Astrocyte (in vitro differentiated cells and primary cell): ENCODE data around the gene FAF1. TPM values are rescaled to one million over a fixed set of nuclear protein-coding genes. Genes with fewer than 3 reads are reported as not detected.

Source experiments
- DNase-seq: peaks from one replicate; pipeline ENCODE4 v3.0.0-alpha.2; 2010; ENCODE audit warnings: low read depth
- FAIRE-seq: peaks from 2 replicates; lab custom pipeline; 2011; peaks lifted over from hg19 to GRCh38; lab: Jason Lieb, UNC
- H2AFZ ChIP-seq: 2 replicates; pipeline ENCODE4 v1.6.0; 2012; ENCODE audit warnings: low read depth, low read length, inconsistent platforms
- H3K27ac ChIP-seq: 2 replicates; pipeline ENCODE4 v1.5.1; 2011; ENCODE audit warnings: low read depth, low read length, inconsistent platforms
- H3K27me3 ChIP-seq: 2 replicates; pipeline ENCODE4 v1.6.0; 2011; ENCODE audit warnings: low read length, inconsistent platforms; ENCODE audit not compliant: insufficient read depth
- H3K36me3 ChIP-seq: 2 replicates; pipeline ENCODE4 v1.5.1; 2011; ENCODE audit warnings: low read length, inconsistent platforms; ENCODE audit not compliant: insufficient read depth
- H3K4me1 ChIP-seq: 2 replicates; pipeline ENCODE4 v1.5.1; 2011; ENCODE audit warnings: low read length, inconsistent platforms; ENCODE audit not compliant: insufficient read depth
- H3K4me2 ChIP-seq: 2 replicates; pipeline ENCODE4 v1.6.0; 2012; ENCODE audit warnings: low read length, inconsistent platforms
- H3K4me3 ChIP-seq: 2 replicates; pipeline ENCODE4 v1.5.1; 2011; ENCODE audit warnings: low read depth, mild to moderate bottlenecking, low read length, inconsistent platforms; ENCODE audit not compliant: insufficient read depth
- H3K79me2 ChIP-seq: 2 replicates; pipeline ENCODE4 v1.6.0; 2012; ENCODE audit warnings: mild to moderate bottlenecking, low read length, inconsistent platforms; ENCODE audit not compliant: insufficient read depth
- H3K9ac ChIP-seq: 2 replicates; pipeline ENCODE4 v1.6.0; 2012; ENCODE audit warnings: mild to moderate bottlenecking, low read length, inconsistent platforms
- H3K9me3 ChIP-seq: 2 replicates; pipeline ENCODE4 v1.5.1; 2012; ENCODE audit warnings: low read depth, mild to moderate bottlenecking, low read length, inconsistent platforms; ENCODE audit not compliant: insufficient read depth
- H4K20me1 ChIP-seq: 2 replicates; pipeline ENCODE4 v1.6.0; 2012; ENCODE audit warnings: low read length, inconsistent platforms; ENCODE audit not compliant: insufficient read depth
- H3K27ac Mint-ChIP-seq: one replicate; pipeline ENCODE4 v1.8.0; 2021; ENCODE audit warnings: mild to moderate bottlenecking, mixed read lengths; ENCODE audit not compliant: unreplicated experiment
- H3K27me3 Mint-ChIP-seq: one replicate; pipeline ENCODE4 v1.8.0; 2021; ENCODE audit warnings: low read depth, mixed read lengths; ENCODE audit not compliant: unreplicated experiment
- H3K36me3 Mint-ChIP-seq: one replicate; pipeline ENCODE4 v1.8.0; 2021; ENCODE audit warnings: low read depth, mixed read lengths; ENCODE audit not compliant: unreplicated experiment
- H3K4me1 Mint-ChIP-seq: one replicate; pipeline ENCODE4 v1.8.0; 2021; ENCODE audit warnings: low read depth, mixed read lengths; ENCODE audit not compliant: unreplicated experiment
- H3K4me3 Mint-ChIP-seq: one replicate; pipeline ENCODE4 v1.8.0; 2021; ENCODE audit warnings: mild to moderate bottlenecking, moderate library complexity, mixed read lengths; ENCODE audit not compliant: unreplicated experiment
- H3K9me3 Mint-ChIP-seq: one replicate; pipeline ENCODE4 v1.8.0; 2021; ENCODE audit warnings: mild to moderate bottlenecking, mixed read lengths; ENCODE audit not compliant: unreplicated experiment
- EZH2 ChIP-seq: IDR thresholded peaks from 2 replicates; pipeline ENCODE4 v1.6.1; 2012; ENCODE audit warnings: mild to moderate bottlenecking, low read length, inconsistent platforms; ENCODE audit not compliant: insufficient read depth
- total RNA-seq: library from RNA; stranded (reverse); gene quantifications from 2 replicates; pipeline ENCODE4 v1.2.1, GENCODE V29; 2021
- TF ChIP-seq, protein P1 (sequence below): IDR thresholded peaks from 2 replicates; pipeline ENCODE4 v1.5.1; 2011; ENCODE audit warnings: low read depth, mild to moderate bottlenecking, inconsistent platforms, low read length, moderate library complexity; ENCODE audit not compliant: insufficient read depth

FAF1 gene
- total RNA-seq, 1 donor from 2014 or later: 35.4 TPM

GRCh38 chr1:50975436-50975835 lies 15.4 kb upstream of the FAF1 start:
- H2AFZ ChIP-seq: no peak overlapping the region
- peaks cover 22% of the 10 kb centered on the region for H3K79me2 ChIP-seq
- no peak overlapping the region for H3K4me3 ChIP-seq
- no peaks in the 10 kb centered on the region for H3K27me3 ChIP-seq
- no peak overlapping the region for H3K9ac ChIP-seq
- no peaks in the 10 kb centered on the region for H3K36me3 Mint-ChIP-seq
- H3K4me1 ChIP-seq: peaks cover 9% of the 10 kb centered on the region
- H3K9me3 ChIP-seq: no peaks in the 10 kb centered on the region
- H3K4me3 Mint-ChIP-seq: no peak overlapping the region
- FAIRE-seq (no peak), DNase-seq (no peak)
- no peak overlapping the region for H3K4me2 ChIP-seq
- H3K9me3 Mint-ChIP-seq: no peaks in the 10 kb centered on the region
- H3K27me3 Mint-ChIP-seq: peaks cover 71% of the 10 kb centered on the region
- H3K4me1 Mint-ChIP-seq: peaks cover under 1% of the 10 kb centered on the region
- H3K27ac Mint-ChIP-seq: no peak overlapping the region
- TF ChIP-seq, protein P1, sequence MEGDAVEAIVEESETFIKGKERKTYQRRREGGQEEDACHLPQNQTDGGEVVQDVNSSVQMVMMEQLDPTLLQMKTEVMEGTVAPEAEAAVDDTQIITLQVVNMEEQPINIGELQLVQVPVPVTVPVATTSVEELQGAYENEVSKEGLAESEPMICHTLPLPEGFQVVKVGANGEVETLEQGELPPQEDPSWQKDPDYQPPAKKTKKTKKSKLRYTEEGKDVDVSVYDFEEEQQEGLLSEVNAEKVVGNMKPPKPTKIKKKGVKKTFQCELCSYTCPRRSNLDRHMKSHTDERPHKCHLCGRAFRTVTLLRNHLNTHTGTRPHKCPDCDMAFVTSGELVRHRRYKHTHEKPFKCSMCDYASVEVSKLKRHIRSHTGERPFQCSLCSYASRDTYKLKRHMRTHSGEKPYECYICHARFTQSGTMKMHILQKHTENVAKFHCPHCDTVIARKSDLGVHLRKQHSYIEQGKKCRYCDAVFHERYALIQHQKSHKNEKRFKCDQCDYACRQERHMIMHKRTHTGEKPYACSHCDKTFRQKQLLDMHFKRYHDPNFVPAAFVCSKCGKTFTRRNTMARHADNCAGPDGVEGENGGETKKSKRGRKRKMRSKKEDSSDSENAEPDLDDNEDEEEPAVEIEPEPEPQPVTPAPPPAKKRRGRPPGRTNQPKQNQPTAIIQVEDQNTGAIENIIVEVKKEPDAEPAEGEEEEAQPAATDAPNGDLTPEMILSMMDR: no peak
- TF ChIP-seq EZH2: no peak
- no peak overlapping the region for H3K27ac ChIP-seq
- no peaks in the 10 kb centered on the region for H4K20me1 ChIP-seq
- H3K36me3 ChIP-seq: no peaks in the 10 kb centered on the region

DNA sequence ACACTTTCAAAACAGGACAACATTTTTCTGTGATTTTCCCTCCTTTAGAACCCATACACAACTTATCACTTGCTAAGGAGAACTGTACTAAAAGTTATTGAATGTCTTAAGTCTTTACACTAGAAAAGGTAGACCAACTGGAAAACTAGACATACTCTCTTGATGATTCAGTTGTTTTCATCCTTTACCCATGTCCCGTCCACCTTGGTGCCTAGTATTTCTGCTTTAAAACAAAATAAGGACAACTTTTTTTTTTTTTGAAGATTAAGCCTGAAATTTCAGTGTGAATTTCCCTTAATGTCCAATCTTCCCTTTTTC lies 14.5 kb upstream of the FAF1 start:
- Histone ChIP-seq H3K27me3 (no peaks in the 10 kb centered on the region), H3K4me3 (no peak overlapping the region), H3K4me2 (no peak overlapping the region), H3K9me3 (no peaks in the 10 kb centered on the region), H3K4me1 (peaks cover 9% of the 10 kb centered on the region), H3K36me3 (no peaks in the 10 kb centered on the region), H3K9ac (no peak overlapping the region), H3K79me2 (peaks cover 30% of the 10 kb centered on the region), H2AFZ (no peak overlapping the region), H4K20me1 (no peaks in the 10 kb centered on the region), H3K27ac (no peak overlapping the region)
- H3K4me3 Mint-ChIP-seq: no peak overlapping the region
- no peak overlapping the region for H3K27ac Mint-ChIP-seq
- FAIRE-seq (no peak), DNase-seq (no peak)
- H3K36me3 Mint-ChIP-seq: no peaks in the 10 kb centered on the region
- TF ChIP-seq EZH2: no peak
- TF ChIP-seq, protein P1: no peak
- peaks cover 71% of the 10 kb centered on the region for H3K27me3 Mint-ChIP-seq
- no peaks in the 10 kb centered on the region for H3K9me3 Mint-ChIP-seq
- peaks cover 6% of the 10 kb centered on the region for H3K4me1 Mint-ChIP-seq

- Histone ChIP-seq H3K4me2 (no peak overlapping the region), H3K9me3 (no peaks in the 10 kb centered on the region), H3K4me3 (no peak overlapping the region), H3K27me3 (no peaks in the 10 kb centered on the region), H3K4me1 (peaks cover 9% of the 10 kb centered on the region), H3K79me2 (peaks cover 34% of the 10 kb centered on the region), H2AFZ (no peak overlapping the region), H3K36me3 (no peaks in the 10 kb centered on the region), H3K27ac (no peak overlapping the region), H3K9ac (no peak overlapping the region), H4K20me1 (no peaks in the 10 kb centered on the region)
- TF ChIP-seq, protein P1: no peak
- TF ChIP-seq EZH2: no peak
- H3K27ac Mint-ChIP-seq: no peak overlapping the region
- H3K4me1 Mint-ChIP-seq: peaks cover 6% of the 10 kb centered on the region
- H3K9me3 Mint-ChIP-seq: no peaks in the 10 kb centered on the region
- peaks cover 67% of the 10 kb centered on the region for H3K27me3 Mint-ChIP-seq
- FAIRE-seq: no peak
- H3K4me3 Mint-ChIP-seq: no peak overlapping the region
- H3K36me3 Mint-ChIP-seq: no peaks in the 10 kb centered on the region
- no peak for DNase-seq
Measured at GRCh38 chr1:50973875-50974617, 14.0 kb upstream of the FAF1 start.
